ENCODE results near the gene TMEM86A.

- TF ChIP-seq, protein P1, sequence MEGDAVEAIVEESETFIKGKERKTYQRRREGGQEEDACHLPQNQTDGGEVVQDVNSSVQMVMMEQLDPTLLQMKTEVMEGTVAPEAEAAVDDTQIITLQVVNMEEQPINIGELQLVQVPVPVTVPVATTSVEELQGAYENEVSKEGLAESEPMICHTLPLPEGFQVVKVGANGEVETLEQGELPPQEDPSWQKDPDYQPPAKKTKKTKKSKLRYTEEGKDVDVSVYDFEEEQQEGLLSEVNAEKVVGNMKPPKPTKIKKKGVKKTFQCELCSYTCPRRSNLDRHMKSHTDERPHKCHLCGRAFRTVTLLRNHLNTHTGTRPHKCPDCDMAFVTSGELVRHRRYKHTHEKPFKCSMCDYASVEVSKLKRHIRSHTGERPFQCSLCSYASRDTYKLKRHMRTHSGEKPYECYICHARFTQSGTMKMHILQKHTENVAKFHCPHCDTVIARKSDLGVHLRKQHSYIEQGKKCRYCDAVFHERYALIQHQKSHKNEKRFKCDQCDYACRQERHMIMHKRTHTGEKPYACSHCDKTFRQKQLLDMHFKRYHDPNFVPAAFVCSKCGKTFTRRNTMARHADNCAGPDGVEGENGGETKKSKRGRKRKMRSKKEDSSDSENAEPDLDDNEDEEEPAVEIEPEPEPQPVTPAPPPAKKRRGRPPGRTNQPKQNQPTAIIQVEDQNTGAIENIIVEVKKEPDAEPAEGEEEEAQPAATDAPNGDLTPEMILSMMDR (IDR thresholded peaks at IDR 0.05): no peak
- no peak for TF ChIP-seq POLR2A (IDR thresholded peaks at IDR 0.05)
These were observed 15.8 kb downstream of the TMEM86A start for GRCh38 chr11:18714443-18714780.
